CD8-positive, alpha-beta memory T cell (primary cell): ENCODE data around the gene SH3BGRL2. TPM values are rescaled to one million over a fixed set of nuclear protein-coding genes. Genes with fewer than 3 reads are reported as not detected.
A peak's percentile ranks its signal among the peaks of the same experiment; 100 is the strongest.
"Not testable (repeated sequence)": the region's sequence is repeated elsewhere in the genome, so short reads cannot be mapped to it uniquely, and the experiment has no call there.

Source experiments
- CTCF ChIA-PET: fragments of 350-600 bp; sonication (Branson Sonifier 250); formaldehyde crosslinking; loops from one replicate; lab custom pipeline; 2021; ENCODE audit warnings: antibody characterized with exemption; lab: Charles Lee
- POLR2A ChIA-PET: fragments of 350-600 bp; sonication (Branson Sonifier 250); formaldehyde crosslinking; loops from one replicate; lab custom pipeline; 2021; ENCODE audit warnings: antibody characterized with exemption; lab: Charles Lee
- DNase-seq, 5 donors: peaks; one replicate each; pipeline versions ENCODE4 v3.0.0 to v3.0.0-alpha.2; 2020 to 2022; ENCODE audit warnings: mixed read lengths in 1 of 5
- H3K27ac ChIP-seq: one replicate; pipeline ENCODE4 v1.7.0; 2013; ENCODE audit warnings: low read depth, mild to moderate bottlenecking, low read length, moderate library complexity
- H3K27me3 ChIP-seq: 2 replicates; pipeline ENCODE4 v1.7.0; 2013; ENCODE audit warnings: low read length, mild to moderate bottlenecking; ENCODE audit not compliant: insufficient read depth, poor library complexity, severe bottlenecking
- H3K36me3 ChIP-seq: 2 replicates; pipeline ENCODE4 v1.7.0; 2013; ENCODE audit warnings: mild to moderate bottlenecking, low read length, moderate library complexity; ENCODE audit not compliant: insufficient read depth
- H3K4me1 ChIP-seq: 2 replicates; pipeline ENCODE4 v1.7.0; 2013; ENCODE audit warnings: mild to moderate bottlenecking, low read length, moderate library complexity; ENCODE audit not compliant: insufficient read depth
- H3K4me3 ChIP-seq: 2 replicates; pipeline ENCODE4 v1.7.0; 2013; ENCODE audit warnings: mild to moderate bottlenecking, low read length
- H3K9me3 ChIP-seq: 2 replicates; pipeline ENCODE4 v1.7.0; 2013; ENCODE audit warnings: mild to moderate bottlenecking, low read length
- H3K27ac Mint-ChIP-seq, 8 donors: one replicate each; pipeline ENCODE4 v1.8.0; 2020 to 2021; ENCODE audit warnings: mixed read lengths in 8 of 8, mild to moderate bottlenecking in 6 of 8, inconsistent platforms in 3 of 8, moderate library complexity in 3 of 8
- H3K27me3 Mint-ChIP-seq, 2 donors: one replicate each; pipeline ENCODE4 v1.8.0; 2020 to 2021; ENCODE audit warnings: mixed read lengths in 2 of 2, mild to moderate bottlenecking in 1 of 2, moderate library complexity in 1 of 2
- H3K36me3 Mint-ChIP-seq, 3 donors: one replicate each; pipeline ENCODE4 v1.8.0; 2020 to 2021; ENCODE audit warnings: mixed read lengths in 3 of 3, inconsistent platforms in 1 of 3, mild to moderate bottlenecking in 1 of 3
- H3K4me1 Mint-ChIP-seq, 3 donors: one replicate each; pipeline ENCODE4 v1.8.0; 2020 to 2021; ENCODE audit warnings: mixed read lengths in 3 of 3, inconsistent platforms in 1 of 3, mild to moderate bottlenecking in 1 of 3
- H3K4me3 Mint-ChIP-seq, 7 donors: one replicate each; pipeline ENCODE4 v1.8.0; 2020 to 2021; ENCODE audit warnings: mixed read lengths in 7 of 7, mild to moderate bottlenecking in 6 of 7, moderate library complexity in 4 of 7, inconsistent platforms in 2 of 7
- H3K9me3 Mint-ChIP-seq, 5 donors: one replicate each; pipeline ENCODE4 v1.8.0; 2020 to 2022; ENCODE audit warnings: mixed read lengths in 5 of 5, mild to moderate bottlenecking in 3 of 5, moderate library complexity in 2 of 5, inconsistent platforms in 1 of 5
- polyA plus RNA-seq: library from polyadenylated mRNA; unstranded; fragments of 300-500 nt; fragmentation: Illumina TruSeq; gene quantifications from one replicate; pipeline ENCODE4 v1.2.3, GENCODE V29; 2021
- total RNA-seq, 2 experiments: library from RNA; stranded (reverse); gene quantifications; one replicate each; pipeline ENCODE4 v1.2.3, GENCODE V29; 2021

SH3BGRL2 gene
- total and polyA plus RNA-seq, 3 experiments from 2014 or later, result 0.64 to 0.95 (median 0.81) TPM

GRCh38 chr6:79646561-79646960, 15.4 kb downstream of the SH3BGRL2 start:
- CTCF ChIA-PET, result interaction anchor here (0.9 to 1.5 kb wide), 2 partner anchors 19 to 26 kb away, joined by 3 to 6 read pairs; no protein-coding TSS in a partner anchor

GRCh38 chr6:79647741-79648140, 16.6 kb downstream of the SH3BGRL2 start:
- CTCF ChIA-PET, result interaction anchor here (1.0 kb wide), 1 partner anchor 15 kb away, joined by 3 read pairs; no protein-coding TSS in a partner anchor
- Mint-ChIP-seq H3K4me3 (no peak overlapping the region), H3K27me3 (peaks cover 2 to 17% of the 10 kb centered on the region in 2 donors), H3K4me1 (peaks cover 0 to 9% (median 0%) of the 10 kb centered on the region in 3 donors), H3K36me3 (no peaks in the 10 kb centered on the region), H3K27ac (no peak overlapping the region), H3K9me3 (no peaks in the 10 kb centered on the region)
- Histone ChIP-seq H3K27ac (no peak overlapping the region), H3K36me3 (no peaks in the 10 kb centered on the region), H3K4me1 (no peaks in the 10 kb centered on the region), H3K4me3 (no peak overlapping the region), H3K27me3 (no peaks in the 10 kb centered on the region), H3K9me3 (no peaks in the 10 kb centered on the region)
- DNase-seq, result no peak
- POLR2A ChIA-PET, result no interaction called here

More at GRCh38 chr6:79646561-79646960, 15.4 kb downstream of the SH3BGRL2 start:
- H3K4me1 Mint-ChIP-seq, result peaks cover 0 to 9% (median 0%) of the 10 kb centered on the region in 3 donors
- Histone ChIP-seq H3K4me1 (no peaks in the 10 kb centered on the region), H3K4me3 (no peak overlapping the region), H3K9me3 (no peaks in the 10 kb centered on the region), H3K27me3 (no peaks in the 10 kb centered on the region), H3K27ac (no peak overlapping the region), H3K36me3 (no peaks in the 10 kb centered on the region)
- no peak for DNase-seq
- POLR2A ChIA-PET, result no interaction called here
- no peaks in the 10 kb centered on the region for H3K9me3 Mint-ChIP-seq
- H3K27me3 Mint-ChIP-seq, result peaks cover 4 to 28% of the 10 kb centered on the region in 2 donors
- no peaks in the 10 kb centered on the region for H3K36me3 Mint-ChIP-seq
- peak overlapping the region in 2 of 7 donors; percentile 2 to 27 for H3K4me3 Mint-ChIP-seq
- peak overlapping the region in 1 of 8 donors; percentile 1 for H3K27ac Mint-ChIP-seq

GRCh38 chr6:79648328-79648727, 17.2 kb downstream of the SH3BGRL2 start:
- H3K27ac Mint-ChIP-seq, result peak overlapping the region in 1 of 8 donors; percentile 7

GRCh38 chr6:79649016-79649415, 17.9 kb downstream of the SH3BGRL2 start:
- Mint-ChIP-seq H3K4me3 (no peak overlapping the region), H3K27ac (no peak overlapping the region), H3K27me3 (peaks cover 1 to 8% of the 10 kb centered on the region in 2 donors), H3K36me3 (no peaks in the 10 kb centered on the region), H3K4me1 (peaks cover 0 to 9% (median 0%) of the 10 kb centered on the region in 3 donors), H3K9me3 (no peaks in the 10 kb centered on the region)
- no peaks in the 10 kb centered on the region for H3K27me3 ChIP-seq
- CTCF ChIA-PET, result no interaction called here
- no peak overlapping the region for H3K4me3 ChIP-seq
- DNase-seq, result no peak
- H3K36me3 ChIP-seq, result no peaks in the 10 kb centered on the region
- POLR2A ChIA-PET, result no interaction called here
- no peak overlapping the region for H3K27ac ChIP-seq
- no peaks in the 10 kb centered on the region for H3K4me1 ChIP-seq
- no peaks in the 10 kb centered on the region for H3K9me3 ChIP-seq

More at GRCh38 chr6:79648328-79648727, 17.2 kb downstream of the SH3BGRL2 start:
- no peak overlapping the region for H3K4me3 ChIP-seq
- H3K27ac ChIP-seq, result no peak overlapping the region
- no peak for DNase-seq
- CTCF ChIA-PET, result interaction anchor here (1.0 kb wide), 1 partner anchor 16 kb away, joined by 3 read pairs; no protein-coding TSS in a partner anchor
- POLR2A ChIA-PET, result no interaction called here
- Mint-ChIP-seq H3K36me3 (no peaks in the 10 kb centered on the region), H3K4me3 (peak overlapping the region in 1 of 7 donors; percentile 17), H3K4me1 (peaks cover 0 to 9% (median 0%) of the 10 kb centered on the region in 3 donors), H3K9me3 (no peaks in the 10 kb centered on the region), H3K27me3 (peaks cover 1 to 12% of the 10 kb centered on the region in 2 donors)
- no peaks in the 10 kb centered on the region for H3K9me3 ChIP-seq
- H3K36me3 ChIP-seq, result no peaks in the 10 kb centered on the region
- no peaks in the 10 kb centered on the region for H3K4me1 ChIP-seq
- H3K27me3 ChIP-seq, result no peaks in the 10 kb centered on the region

GRCh38 chr6:79650950-79651349, 19.8 kb downstream of the SH3BGRL2 start:
- ChIA-PET CTCF (no interaction called here), POLR2A (no interaction called here)
- H3K27ac ChIP-seq, result no peak overlapping the region
- Mint-ChIP-seq H3K27ac (no peak overlapping the region), H3K9me3 (no peaks in the 10 kb centered on the region), H3K27me3 (peaks cover 1 to 7% of the 10 kb centered on the region in 2 donors), H3K4me1 (peaks cover 0 to 7% (median 0%) of the 10 kb centered on the region in 3 donors), H3K36me3 (no peaks in the 10 kb centered on the region), H3K4me3 (no peak overlapping the region)
- no peaks in the 10 kb centered on the region for H3K36me3 ChIP-seq
- H3K4me3 ChIP-seq, result no peak overlapping the region
- H3K9me3 ChIP-seq, result no peaks in the 10 kb centered on the region
- DNase-seq, result no peak
- no peaks in the 10 kb centered on the region for H3K27me3 ChIP-seq
- no peaks in the 10 kb centered on the region for H3K4me1 ChIP-seq

GRCh38 chr6:79656134-79656533, 25.0 kb downstream of the SH3BGRL2 start:
- Histone ChIP-seq H3K27me3 (no peaks in the 10 kb centered on the region), H3K9me3 (no peaks in the 10 kb centered on the region), H3K4me1 (peaks cover 3% of the 10 kb centered on the region), H3K36me3 (no peaks in the 10 kb centered on the region), H3K27ac (no peak overlapping the region), H3K4me3 (no peak overlapping the region)
- no peak for DNase-seq
- peaks cover 0 to 22% (median 15%) of the 10 kb centered on the region in 5 donors for H3K9me3 Mint-ChIP-seq
- peaks cover 0 to 5% (median 4%) of the 10 kb centered on the region in 3 donors for H3K36me3 Mint-ChIP-seq
- no peak overlapping the region for H3K27ac Mint-ChIP-seq
- H3K4me1 Mint-ChIP-seq, result peaks cover 5 to 9% (median 6%) of the 10 kb centered on the region in 3 donors
- ChIA-PET CTCF (no interaction called here), POLR2A (no interaction called here)
- peaks cover under 1 to 5% of the 10 kb centered on the region in 2 donors for H3K27me3 Mint-ChIP-seq
- no peak overlapping the region for H3K4me3 Mint-ChIP-seq

- Histone ChIP-seq H3K27me3 (no peaks in the 10 kb centered on the region), H3K4me1 (peaks cover 3% of the 10 kb centered on the region), H3K4me3 (no peak overlapping the region), H3K36me3 (no peaks in the 10 kb centered on the region), H3K27ac (no peak overlapping the region), H3K9me3 (no peaks in the 10 kb centered on the region)
- Mint-ChIP-seq H3K4me1 (peaks cover 5 to 9% (median 6%) of the 10 kb centered on the region in 3 donors), H3K27me3 (peaks cover 4 to 9% of the 10 kb centered on the region in 2 donors), H3K9me3 (peaks cover 0 to 29% (median 15%) of the 10 kb centered on the region in 5 donors), H3K36me3 (peaks cover 0 to 7% (median 5%) of the 10 kb centered on the region in 3 donors), H3K27ac (no peak overlapping the region), H3K4me3 (no peak overlapping the region)
- ChIA-PET CTCF (no interaction called here), POLR2A (no interaction called here)
- DNase-seq, result peak in 1 of 5 donors; percentile 25
Observed at GRCh38 chr6:79657238-79657637, 26.1 kb downstream of the SH3BGRL2 start.

- H3K4me1 ChIP-seq, result peaks cover 38% of the 10 kb centered on the region
- H3K27me3 ChIP-seq, H3K9me3 ChIP-seq, H3K36me3 ChIP-seq, H3K4me3 ChIP-seq, H3K27ac ChIP-seq, H3K27ac Mint-ChIP-seq, POLR2A ChIA-PET: not testable (repeated sequence)
- Mint-ChIP-seq H3K36me3 (peaks cover 0 to 20% (median 6%) of the 10 kb centered on the region in 3 donors), H3K27me3 (peaks cover 4 to 16% of the 10 kb centered on the region in 2 donors), H3K9me3 (peaks cover 0 to 32% (median 21%) of the 10 kb centered on the region in 5 donors), H3K4me1 (peaks cover 17 to 36% (median 28%) of the 10 kb centered on the region in 3 donors), H3K4me3 (peak overlapping the region in 1 of 7 donors; percentile 20)
- peak in 1 of 5 donors; percentile 22 for DNase-seq
- CTCF ChIA-PET, result interaction anchor here (1.2 kb wide), 1 partner anchor 9 kb away, joined by 3 read pairs; no protein-coding TSS in a partner anchor
Observed at GRCh38 chr6:79663655-79664054, 32.5 kb downstream of the SH3BGRL2 start.
